ENCODE data around the gene MAP7D1.

The MAP7D1 gene

DNA sequence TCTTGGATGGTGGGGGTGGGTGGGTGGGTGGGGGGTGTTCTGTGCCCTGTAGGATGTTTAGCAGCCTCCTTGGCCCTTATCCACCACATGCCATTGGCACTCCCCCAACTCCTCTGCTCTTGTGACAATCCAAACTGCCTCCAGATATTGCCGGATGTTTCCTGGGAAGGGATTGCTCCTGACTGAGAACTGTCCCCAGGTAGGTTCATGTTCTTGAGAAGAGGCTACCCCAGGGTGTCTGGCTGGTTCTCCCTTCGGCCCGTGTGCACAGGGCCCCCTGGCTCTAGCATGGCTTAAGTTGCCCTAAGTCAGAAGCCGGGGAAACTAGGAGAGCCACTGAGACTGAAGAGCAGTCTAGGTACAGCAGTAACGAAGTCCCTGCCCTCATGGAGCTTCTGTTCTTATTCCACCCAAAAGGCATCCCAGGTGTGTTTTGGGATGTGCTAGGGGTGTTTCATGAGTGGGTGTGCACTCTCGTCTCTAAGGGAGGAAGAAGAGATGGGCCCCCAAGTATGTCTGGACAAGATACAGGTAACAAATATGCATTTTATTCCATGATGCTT is 48.5 kb downstream of the MAP7D1 start:
- no peak for TF ChIP-seq EZH2phosphoT487 (IDR thresholded peaks at IDR 0.05; ENCODE audit: low read depth)
- TF ChIP-seq, protein P1, sequence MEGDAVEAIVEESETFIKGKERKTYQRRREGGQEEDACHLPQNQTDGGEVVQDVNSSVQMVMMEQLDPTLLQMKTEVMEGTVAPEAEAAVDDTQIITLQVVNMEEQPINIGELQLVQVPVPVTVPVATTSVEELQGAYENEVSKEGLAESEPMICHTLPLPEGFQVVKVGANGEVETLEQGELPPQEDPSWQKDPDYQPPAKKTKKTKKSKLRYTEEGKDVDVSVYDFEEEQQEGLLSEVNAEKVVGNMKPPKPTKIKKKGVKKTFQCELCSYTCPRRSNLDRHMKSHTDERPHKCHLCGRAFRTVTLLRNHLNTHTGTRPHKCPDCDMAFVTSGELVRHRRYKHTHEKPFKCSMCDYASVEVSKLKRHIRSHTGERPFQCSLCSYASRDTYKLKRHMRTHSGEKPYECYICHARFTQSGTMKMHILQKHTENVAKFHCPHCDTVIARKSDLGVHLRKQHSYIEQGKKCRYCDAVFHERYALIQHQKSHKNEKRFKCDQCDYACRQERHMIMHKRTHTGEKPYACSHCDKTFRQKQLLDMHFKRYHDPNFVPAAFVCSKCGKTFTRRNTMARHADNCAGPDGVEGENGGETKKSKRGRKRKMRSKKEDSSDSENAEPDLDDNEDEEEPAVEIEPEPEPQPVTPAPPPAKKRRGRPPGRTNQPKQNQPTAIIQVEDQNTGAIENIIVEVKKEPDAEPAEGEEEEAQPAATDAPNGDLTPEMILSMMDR (IDR thresholded peaks at IDR 0.05; ENCODE audit: low read depth, low read length), result no peak

DNA sequence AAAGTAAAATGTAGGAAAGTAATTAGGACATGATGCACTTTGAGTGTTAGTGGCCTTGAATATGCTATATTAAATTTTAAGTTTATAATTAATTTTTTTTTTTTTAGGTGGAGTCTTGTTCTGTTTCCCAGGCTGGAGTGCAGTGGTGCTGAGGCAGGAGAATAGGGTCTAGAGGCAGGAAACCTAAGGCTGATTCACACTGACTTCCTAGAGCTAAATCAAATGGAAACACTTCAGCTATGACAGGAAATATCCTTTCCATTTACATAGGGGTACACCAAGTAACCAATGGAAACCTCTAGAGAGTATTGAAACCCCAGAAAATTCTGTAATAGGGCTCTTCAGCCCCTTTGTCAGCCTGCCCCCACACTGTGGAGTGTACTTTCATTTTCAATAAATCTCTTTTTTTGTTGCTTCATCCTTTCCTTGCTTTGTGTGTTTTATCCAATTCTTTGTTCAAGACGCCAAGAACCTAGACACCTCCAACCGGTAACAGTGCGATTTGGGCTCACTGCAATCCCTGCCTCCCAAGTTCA is 50.4 kb downstream of the MAP7D1 start:
- Histone ChIP-seq H3K4me3 (ENCODE audit: low read length) (no peak overlapping the region), H4K20me1 (ENCODE audit: insufficient read depth, low read length) (no peaks in the 10 kb centered on the region), H3K27me3 (ENCODE audit: low read depth, low read length) (no peaks in the 10 kb centered on the region), H3K36me3 (replicated peaks; ENCODE audit: low read depth, low read length) (no peaks in the 10 kb centered on the region), H3K9me3 (ENCODE audit: insufficient read depth, low read length) (no peaks in the 10 kb centered on the region), H3K4me2 (ENCODE audit: low read length) (no peak overlapping the region), H3K9ac (ENCODE audit: low read length) (no peak overlapping the region), H3K27ac (ENCODE audit: low read length) (no peak overlapping the region), H3K4me1 (ENCODE audit: low read length) (no peaks in the 10 kb centered on the region), H3K79me2 (ENCODE audit: low read length) (no peaks in the 10 kb centered on the region), H2AFZ (ENCODE audit: low read depth, low read length) (no peak overlapping the region)
- TF ChIP-seq, protein P1 (IDR thresholded peaks at IDR 0.05; ENCODE audit: low read depth, low read length), result no peak
- TF ChIP-seq EZH2phosphoT487 (IDR thresholded peaks at IDR 0.05; ENCODE audit: low read depth), result no peak

More for the DNA sequence above, 48.5 kb downstream of the MAP7D1 start:
- no peak overlapping the region for H3K4me3 ChIP-seq (ENCODE audit: low read length)
- H3K27me3 ChIP-seq (ENCODE audit: low read depth, low read length), result 0 out of 2 replicates have a peak, but pooled peaks cover 3% of the 10 kb centered on the region
- no peaks in the 10 kb centered on the region for H3K4me1 ChIP-seq (ENCODE audit: low read length)
- no peaks in the 10 kb centered on the region for H3K36me3 ChIP-seq (replicated peaks; ENCODE audit: low read depth, low read length)
- H3K79me2 ChIP-seq (ENCODE audit: low read length), result no peaks in the 10 kb centered on the region
- no peak overlapping the region for H3K27ac ChIP-seq (ENCODE audit: low read length)
- H3K9ac ChIP-seq (ENCODE audit: low read length), result no peak overlapping the region
- no peak overlapping the region for H2AFZ ChIP-seq (ENCODE audit: low read depth, low read length)
- no peak overlapping the region for H3K4me2 ChIP-seq (ENCODE audit: low read length)
- H3K9me3 ChIP-seq (ENCODE audit: insufficient read depth, low read length), result no peaks in the 10 kb centered on the region
- H4K20me1 ChIP-seq (ENCODE audit: insufficient read depth, low read length), result no peaks in the 10 kb centered on the region

DNA sequence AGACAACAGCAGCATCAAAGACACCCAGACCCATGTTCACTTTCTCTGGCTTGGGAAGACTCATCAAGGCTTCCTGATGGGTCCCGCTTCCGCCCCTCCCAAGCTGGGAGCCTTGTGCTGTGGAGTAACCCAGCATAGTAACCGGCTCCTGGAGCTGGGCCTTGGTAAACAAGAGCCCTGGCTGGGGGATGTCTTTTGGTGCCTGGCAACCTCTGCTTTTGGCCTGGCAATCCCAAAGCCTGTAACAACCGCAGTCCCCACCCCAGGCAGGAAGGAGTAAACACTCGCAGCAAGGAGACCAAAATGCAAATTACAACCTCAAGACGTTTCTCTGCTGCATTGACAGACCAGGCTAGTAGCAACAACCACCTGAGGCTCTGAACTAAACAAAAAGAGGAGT is 51.4 kb downstream of the MAP7D1 start:
- Histone ChIP-seq H3K36me3 (replicated peaks; ENCODE audit: low read depth, low read length) (no peaks in the 10 kb centered on the region), H3K9me3 (ENCODE audit: insufficient read depth, low read length) (no peaks in the 10 kb centered on the region), H3K27me3 (ENCODE audit: low read depth, low read length) (no peaks in the 10 kb centered on the region), H3K9ac (ENCODE audit: low read length) (no peak overlapping the region), H4K20me1 (ENCODE audit: insufficient read depth, low read length) (no peaks in the 10 kb centered on the region), H3K4me3 (ENCODE audit: low read length) (no peak overlapping the region), H3K27ac (ENCODE audit: low read length) (no peak overlapping the region), H3K79me2 (ENCODE audit: low read length) (no peaks in the 10 kb centered on the region), H2AFZ (ENCODE audit: low read depth, low read length) (no peak overlapping the region), H3K4me1 (ENCODE audit: low read length) (no peaks in the 10 kb centered on the region), H3K4me2 (ENCODE audit: low read length) (no peak overlapping the region)
- TF ChIP-seq EZH2phosphoT487 (IDR thresholded peaks at IDR 0.05; ENCODE audit: low read depth), result no peak
- TF ChIP-seq, protein P1 (IDR thresholded peaks at IDR 0.05; ENCODE audit: low read depth, low read length), result no peak

DNA sequence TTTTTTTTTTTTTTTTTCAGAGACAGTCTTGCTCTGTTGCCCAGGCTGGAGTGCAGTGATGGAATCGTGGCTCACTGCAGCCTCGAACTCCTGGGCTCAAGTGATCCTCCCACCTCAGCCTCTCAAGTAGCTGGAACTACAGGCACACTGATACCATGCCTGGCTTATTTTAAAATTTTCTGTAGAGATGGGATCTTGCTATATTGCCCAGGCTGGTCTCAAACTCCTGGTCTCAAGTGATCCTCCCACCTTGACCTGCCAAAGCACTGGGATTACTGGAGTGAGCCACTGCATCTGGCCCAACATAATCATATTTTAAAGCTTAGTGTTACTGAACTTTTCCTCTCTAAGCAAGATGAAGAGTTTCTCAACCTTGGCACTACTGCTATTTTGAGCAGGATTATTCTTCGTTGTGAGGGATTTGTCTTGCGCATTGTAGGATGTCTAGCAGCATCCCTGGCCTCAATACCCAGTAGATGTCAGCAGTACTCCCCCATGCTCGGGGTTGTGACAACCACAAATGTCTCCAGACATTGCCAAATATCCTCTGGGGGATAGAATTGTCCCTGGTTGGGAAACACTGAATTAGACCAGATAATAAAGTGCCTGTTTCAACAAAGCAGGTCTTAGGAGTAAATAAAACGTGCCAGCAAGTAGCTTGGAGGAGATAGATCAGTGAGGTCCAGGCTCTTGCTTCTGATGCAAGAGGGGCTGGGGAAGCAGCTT is 53.2 kb downstream of the MAP7D1 start:
- no peaks in the 10 kb centered on the region for H3K79me2 ChIP-seq (ENCODE audit: low read length)
- H3K9me3 ChIP-seq (ENCODE audit: insufficient read depth, low read length), result no peaks in the 10 kb centered on the region
- H3K4me1 ChIP-seq (ENCODE audit: low read length), result no peaks in the 10 kb centered on the region
- H4K20me1 ChIP-seq (ENCODE audit: insufficient read depth, low read length), result no peaks in the 10 kb centered on the region
- H3K9ac ChIP-seq (ENCODE audit: low read length), result no peak overlapping the region
- no peak overlapping the region for H3K4me3 ChIP-seq (ENCODE audit: low read length)
- H3K4me2 ChIP-seq (ENCODE audit: low read length), result no peak overlapping the region
- H3K27me3 ChIP-seq (ENCODE audit: low read depth, low read length), result no peaks in the 10 kb centered on the region
- H3K36me3 ChIP-seq (replicated peaks; ENCODE audit: low read depth, low read length), result no peaks in the 10 kb centered on the region
- H3K27ac ChIP-seq (ENCODE audit: low read length), result no peak overlapping the region
- TF ChIP-seq, protein P1 (IDR thresholded peaks at IDR 0.05; ENCODE audit: low read depth, low read length), result no peak
- TF ChIP-seq EZH2phosphoT487 (IDR thresholded peaks at IDR 0.05; ENCODE audit: low read depth), result no peak
- no peak overlapping the region for H2AFZ ChIP-seq (ENCODE audit: low read depth, low read length)

Measured in OCI-LY3 (cell line).